Spleen (tissue), 7 donors: ENCODE results near the gene FERMT3.
A peak's percentile ranks its signal among the peaks of the same experiment; 100 is the strongest.

Experiments
- POLR2A ChIP-seq, 3 donors: fragments of 450-650 bp; IDR thresholded peaks; one replicate each; pipeline ENCODE4 v1.5.1; 2017; ENCODE audit warnings: antibody characterized with exemption in 3 of 3, mild to moderate bottlenecking in 1 of 3
- TF ChIP-seq, protein P1 (sequence below), 11 experiments: fragments of 200-600 bp in 7 of 11; fragments of 450-650 bp in 4 of 11; sonication (generic) in 4 of 11; IDR thresholded peaks in 8 of 11; conservative IDR thresholded peaks in 3 of 11; 1 replicate in 7 of 11; 2 replicates in 4 of 11; pipeline versions ENCODE4 v1.4.0 to v1.8.0; 2016 to 2021; ENCODE audit warnings: antibody characterized with exemption in 11 of 11, inconsistent platforms in 4 of 11, mild to moderate bottlenecking in 1 of 11
- donor health status: DM: no; HTN: no; CAD: no; lungs with moderate emphysema.
- donor health status: DM: no; HTN: no; CAD: no.
- donor health status: DM: no; HTN: no; CAD: no.

DNA sequence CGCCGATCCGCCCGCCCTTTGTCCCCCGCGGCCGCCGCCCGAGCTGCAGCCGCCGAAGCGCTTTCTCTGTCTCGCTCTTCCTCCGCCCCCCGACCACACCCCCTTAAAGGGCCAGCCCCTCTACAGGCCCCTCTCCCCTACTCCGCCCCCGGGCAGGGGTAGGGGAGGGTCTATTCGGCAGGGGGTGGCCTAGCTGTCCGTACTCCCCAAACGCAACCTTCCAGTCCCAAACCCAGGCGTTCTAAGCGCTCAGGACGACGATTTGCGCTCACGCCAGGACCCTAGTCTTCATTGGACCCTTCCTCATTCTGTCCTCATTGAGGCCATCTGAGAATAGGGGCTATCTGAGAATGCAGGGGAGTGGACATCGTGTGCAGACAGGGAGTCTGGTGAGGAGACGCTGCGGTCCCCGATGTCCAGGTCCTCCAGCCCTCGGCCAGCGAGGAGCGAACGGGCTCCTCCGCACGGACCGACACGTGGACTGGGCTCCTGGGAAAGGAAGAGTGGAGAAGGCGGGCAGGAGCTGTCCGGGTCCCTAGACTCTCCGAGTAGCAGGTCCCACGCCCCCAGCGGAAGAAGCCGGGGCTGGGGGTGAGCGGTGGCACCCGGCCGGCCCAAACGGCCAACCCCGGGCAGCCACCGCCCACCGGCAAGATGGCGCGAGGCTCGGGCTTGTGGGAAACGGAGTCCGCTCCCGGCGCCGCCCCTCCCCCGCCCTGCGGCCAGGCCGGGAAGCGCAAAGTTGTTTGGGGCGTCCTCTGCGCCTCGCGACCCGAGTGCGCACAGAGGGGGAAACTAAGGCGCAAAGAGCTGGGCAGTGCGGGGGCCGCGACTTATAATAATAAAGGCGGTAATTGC, 40.6 kb downstream of the FERMT3 start, which contains the start of gene PPP1R14B:
- TF ChIP-seq POLR2A (IDR thresholded peaks at IDR 0.05) = no peak
- TF ChIP-seq, protein P1, sequence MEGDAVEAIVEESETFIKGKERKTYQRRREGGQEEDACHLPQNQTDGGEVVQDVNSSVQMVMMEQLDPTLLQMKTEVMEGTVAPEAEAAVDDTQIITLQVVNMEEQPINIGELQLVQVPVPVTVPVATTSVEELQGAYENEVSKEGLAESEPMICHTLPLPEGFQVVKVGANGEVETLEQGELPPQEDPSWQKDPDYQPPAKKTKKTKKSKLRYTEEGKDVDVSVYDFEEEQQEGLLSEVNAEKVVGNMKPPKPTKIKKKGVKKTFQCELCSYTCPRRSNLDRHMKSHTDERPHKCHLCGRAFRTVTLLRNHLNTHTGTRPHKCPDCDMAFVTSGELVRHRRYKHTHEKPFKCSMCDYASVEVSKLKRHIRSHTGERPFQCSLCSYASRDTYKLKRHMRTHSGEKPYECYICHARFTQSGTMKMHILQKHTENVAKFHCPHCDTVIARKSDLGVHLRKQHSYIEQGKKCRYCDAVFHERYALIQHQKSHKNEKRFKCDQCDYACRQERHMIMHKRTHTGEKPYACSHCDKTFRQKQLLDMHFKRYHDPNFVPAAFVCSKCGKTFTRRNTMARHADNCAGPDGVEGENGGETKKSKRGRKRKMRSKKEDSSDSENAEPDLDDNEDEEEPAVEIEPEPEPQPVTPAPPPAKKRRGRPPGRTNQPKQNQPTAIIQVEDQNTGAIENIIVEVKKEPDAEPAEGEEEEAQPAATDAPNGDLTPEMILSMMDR (IDR thresholded peaks at IDR 0.05 in 8 of 11, conservative IDR thresholded peaks at IDR 0.05 in 3 of 11) = peak in 5 of 11 experiments; percentile 5 to 43 (median 23)
